ENCODE data around the gene RMI1.
"Not testable (repeated sequence)": the region's sequence is repeated elsewhere in the genome, so short reads cannot be mapped to it uniquely, and the experiment has no call there.

RMI1 gene

DNA sequence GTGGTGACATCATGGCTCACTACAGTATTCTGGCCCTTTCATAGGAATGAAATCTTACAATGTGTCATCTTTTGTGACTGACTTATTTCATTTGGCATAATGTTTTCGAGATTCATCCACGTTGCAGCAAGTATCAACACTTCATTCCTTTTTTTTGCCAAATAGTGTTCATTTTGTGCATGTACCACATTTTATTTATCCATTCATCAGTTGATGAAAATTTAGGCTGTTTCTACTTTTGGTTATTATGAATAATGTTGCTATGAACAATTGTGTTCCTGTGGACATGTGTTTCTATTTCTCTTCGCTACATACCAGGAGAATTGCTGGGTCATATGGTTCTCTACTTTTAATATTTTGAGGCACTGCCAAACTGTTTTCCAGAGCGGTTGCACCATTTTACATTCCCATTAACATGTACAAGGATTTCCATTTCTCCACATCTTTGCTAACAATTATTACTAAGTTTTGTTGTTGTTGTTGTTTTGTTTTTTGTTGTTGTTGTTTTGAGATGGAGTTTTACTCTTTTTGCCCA lies 43.5 kb downstream of the RMI1 start:
- no peak for DNase-seq

DNA sequence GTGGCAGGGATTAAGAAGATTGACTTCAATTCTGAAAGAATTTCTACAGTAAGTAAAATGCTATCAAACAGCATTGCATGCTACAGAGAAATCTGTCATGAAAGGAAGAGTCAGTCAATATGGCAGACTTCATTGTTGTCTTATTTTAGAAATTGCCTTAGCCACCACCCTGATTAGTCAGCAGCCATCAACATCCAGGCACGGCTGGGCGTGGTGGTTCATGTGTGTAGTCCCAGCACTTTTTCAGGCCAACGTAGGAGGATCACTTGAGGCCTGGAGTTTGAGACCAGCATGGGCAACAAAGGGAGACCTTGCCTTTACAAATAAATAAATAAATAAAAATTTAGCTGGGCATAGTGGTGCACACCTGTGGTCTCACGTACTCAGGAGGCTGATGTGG lies 46.6 kb downstream of the RMI1 start:
- no peak for DNase-seq

DNA sequence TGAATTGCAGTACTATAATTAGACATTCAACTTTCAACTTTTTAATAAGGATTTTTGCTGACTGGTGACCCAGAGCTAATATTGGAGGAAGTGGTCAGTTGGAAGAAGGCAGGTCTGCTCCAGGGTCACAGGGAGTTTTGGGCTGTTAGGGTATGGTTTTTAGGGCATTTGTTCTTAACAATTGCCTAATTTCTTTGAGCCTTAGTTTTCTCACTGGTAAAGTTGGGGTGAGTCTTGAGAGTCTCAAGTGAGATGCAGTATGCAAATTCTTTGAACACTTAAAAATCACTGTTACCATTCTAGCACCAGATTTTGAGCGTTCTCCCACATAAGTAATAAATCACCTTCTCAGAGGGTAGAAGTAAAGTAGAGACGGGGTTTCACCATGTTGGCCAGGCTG lies 50.9 kb downstream of the RMI1 start:
- DNase-seq = no peak

DNA sequence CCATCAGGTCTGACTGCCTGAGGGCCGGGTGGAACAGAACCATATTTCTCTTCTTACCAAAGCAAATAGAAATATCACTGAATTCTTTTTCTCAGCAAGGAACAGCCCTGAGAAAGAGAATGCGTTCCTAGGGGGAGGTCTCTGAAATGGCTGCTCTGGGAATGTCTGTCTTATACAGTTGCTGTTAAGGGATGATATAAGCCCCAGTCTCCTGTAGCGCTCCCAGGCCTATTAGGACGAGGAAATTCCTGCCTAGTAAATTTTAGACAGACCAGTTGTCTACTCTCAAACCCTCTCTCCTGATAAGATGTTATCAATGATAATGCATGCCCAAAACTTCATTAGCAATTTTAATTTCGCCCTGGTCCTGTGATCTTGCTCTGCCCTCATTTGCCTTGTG lies 61.3 kb downstream of the RMI1 start:
- DNase-seq = not testable (repeated sequence)

DNA sequence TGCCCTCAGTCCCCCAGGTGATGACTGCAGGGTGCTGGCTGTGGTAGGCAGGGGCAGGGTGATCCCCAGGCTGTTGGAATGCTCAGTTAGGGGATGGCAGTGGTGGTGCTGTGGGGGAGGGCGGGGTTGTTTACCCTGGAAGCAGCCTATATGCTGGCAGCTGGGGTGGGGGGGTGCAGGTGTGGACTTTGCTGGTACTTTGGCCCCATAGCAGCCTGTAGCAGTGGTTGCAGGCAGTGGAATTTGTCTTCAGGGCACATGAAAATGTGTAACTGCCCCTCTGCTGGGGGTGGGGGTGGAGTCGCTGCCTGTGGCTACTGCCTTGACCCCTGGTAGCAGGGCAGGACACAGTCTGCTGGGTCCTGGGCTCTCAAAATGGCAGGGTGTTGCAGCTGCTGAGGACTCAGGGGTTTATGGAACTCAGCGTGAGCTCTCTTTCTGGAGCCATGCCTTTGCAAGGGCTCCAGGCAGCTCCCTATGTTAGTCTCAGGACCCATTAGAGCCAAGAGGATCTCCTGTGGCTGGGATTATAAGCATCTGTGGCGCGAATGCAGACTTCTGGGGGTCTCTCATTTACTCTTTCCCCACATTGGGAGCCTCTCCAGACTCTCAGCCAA lies 65.0 kb downstream of the RMI1 start:
- DNase-seq = no peak
